Measurements from ENCODE around the gene BTF3. TPM values are rescaled to one million over a fixed set of nuclear protein-coding genes. Genes with fewer than 3 reads are reported as not detected.

BTF3 gene
- total and polyA plus RNA-seq, 2 of the 13 experiments (the other 11 are each of a cell fraction or from before 2014, with no cell fraction given) = 557 to 698 TPM

DNA sequence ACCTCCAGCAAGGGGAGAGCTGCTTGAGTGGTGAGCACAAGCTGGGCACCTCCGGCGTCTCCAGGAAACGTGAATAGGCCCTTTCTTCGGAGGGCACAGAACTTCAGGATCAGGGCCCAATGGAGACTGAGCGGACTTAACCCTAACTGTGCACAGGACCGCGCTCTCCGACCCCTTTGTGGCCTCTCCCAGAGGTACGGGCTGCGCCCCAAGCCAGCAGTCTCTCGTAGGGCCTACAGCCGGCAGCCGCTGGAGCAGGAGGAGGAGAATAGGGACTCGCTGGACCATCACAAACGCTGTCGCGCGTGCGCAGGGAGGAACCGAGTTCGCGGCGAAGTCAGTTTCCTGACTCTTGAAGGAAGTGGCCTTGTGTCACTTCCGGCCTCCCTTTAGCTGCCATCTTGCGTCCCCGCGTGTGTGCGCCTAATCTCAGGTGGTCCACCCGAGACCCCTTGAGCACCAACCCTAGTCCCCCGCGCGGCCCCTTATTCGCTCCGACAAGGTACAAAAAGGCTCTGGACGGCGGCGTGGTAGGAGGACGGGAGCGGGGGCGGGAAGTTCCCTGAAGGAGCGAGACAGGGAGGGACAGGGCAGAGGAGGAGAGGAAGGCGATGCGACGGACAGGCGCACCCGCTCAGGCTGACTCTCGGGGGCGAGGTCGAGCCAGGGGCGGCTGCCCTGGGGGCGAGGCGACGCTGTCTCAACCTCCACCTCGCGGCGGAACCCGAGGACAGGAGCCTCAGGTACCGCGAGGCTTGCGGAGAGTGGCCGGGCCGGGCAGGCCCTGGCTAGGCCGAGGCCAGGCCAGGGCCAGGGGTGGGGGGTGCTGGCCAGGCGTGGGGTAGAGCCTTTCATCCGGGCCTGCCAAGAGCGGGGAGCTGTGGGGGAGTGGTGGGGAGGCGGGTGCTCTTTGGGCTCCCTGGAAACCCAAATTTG is at the start of gene BTF3 (continued):
- TF ChIP-seq, protein P1, sequence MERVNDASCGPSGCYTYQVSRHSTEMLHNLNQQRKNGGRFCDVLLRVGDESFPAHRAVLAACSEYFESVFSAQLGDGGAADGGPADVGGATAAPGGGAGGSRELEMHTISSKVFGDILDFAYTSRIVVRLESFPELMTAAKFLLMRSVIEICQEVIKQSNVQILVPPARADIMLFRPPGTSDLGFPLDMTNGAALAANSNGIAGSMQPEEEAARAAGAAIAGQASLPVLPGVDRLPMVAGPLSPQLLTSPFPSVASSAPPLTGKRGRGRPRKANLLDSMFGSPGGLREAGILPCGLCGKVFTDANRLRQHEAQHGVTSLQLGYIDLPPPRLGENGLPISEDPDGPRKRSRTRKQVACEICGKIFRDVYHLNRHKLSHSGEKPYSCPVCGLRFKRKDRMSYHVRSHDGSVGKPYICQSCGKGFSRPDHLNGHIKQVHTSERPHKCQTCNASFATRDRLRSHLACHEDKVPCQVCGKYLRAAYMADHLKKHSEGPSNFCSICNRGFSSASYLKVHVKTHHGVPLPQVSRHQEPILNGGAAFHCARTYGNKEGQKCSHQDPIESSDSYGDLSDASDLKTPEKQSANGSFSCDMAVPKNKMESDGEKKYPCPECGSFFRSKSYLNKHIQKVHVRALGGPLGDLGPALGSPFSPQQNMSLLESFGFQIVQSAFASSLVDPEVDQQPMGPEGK (CRISPR knock-in tag; IDR thresholded peaks at IDR 0.05) = no peak
- TF ChIP-seq ZNF101 (CRISPR knock-in tag; IDR thresholded peaks at IDR 0.05; ENCODE audit: borderline replicate concordance, low read depth) = peak; percentile 71; the same call in 1 of the 2 replicates
- TF ChIP-seq, protein P2, sequence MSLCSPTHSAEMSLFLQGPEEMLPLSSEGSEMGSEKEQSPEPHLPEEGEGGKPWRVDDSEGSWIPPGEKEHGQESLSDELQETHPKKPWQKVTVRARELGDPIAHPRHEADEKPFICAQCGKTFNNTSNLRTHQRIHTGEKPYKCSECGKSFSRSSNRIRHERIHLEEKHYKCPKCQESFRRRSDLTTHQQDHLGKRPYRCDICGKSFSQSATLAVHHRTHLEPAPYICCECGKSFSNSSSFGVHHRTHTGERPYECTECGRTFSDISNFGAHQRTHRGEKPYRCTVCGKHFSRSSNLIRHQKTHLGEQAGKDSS (CRISPR knock-in tag; IDR thresholded peaks at IDR 0.05; ENCODE audit: borderline replicate concordance, low read depth) = peak; percentile 76
- peak; percentile 96 for TF ChIP-seq ZNF619 (CRISPR knock-in tag; IDR thresholded peaks at IDR 0.05)
- TF ChIP-seq ZNF251 (CRISPR knock-in tag; IDR thresholded peaks at IDR 0.05) = no peak
- peak; percentile 88 for TF ChIP-seq THAP11 (CRISPR knock-in tag; IDR thresholded peaks at IDR 0.05)
- TF ChIP-seq, protein P3, sequence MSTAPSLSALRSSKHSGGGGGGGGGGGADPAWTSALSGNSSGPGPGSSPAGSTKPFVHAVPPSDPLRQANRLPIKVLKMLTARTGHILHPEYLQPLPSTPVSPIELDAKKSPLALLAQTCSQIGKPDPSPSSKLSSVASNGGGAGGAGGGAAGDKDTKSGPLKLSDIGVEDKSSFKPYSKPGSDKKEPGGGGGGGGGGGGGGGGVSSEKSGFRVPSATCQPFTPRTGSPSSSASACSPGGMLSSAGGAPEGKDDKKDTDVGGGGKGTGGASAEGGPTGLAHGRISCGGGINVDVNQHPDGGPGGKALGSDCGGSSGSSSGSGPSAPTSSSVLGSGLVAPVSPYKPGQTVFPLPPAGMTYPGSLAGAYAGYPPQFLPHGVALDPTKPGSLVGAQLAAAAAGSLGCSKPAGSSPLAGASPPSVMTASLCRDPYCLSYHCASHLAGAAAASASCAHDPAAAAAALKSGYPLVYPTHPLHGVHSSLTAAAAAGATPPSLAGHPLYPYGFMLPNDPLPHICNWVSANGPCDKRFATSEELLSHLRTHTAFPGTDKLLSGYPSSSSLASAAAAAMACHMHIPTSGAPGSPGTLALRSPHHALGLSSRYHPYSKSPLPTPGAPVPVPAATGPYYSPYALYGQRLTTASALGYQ (CRISPR knock-in tag; IDR thresholded peaks at IDR 0.05) = peak; percentile 71; the same call in 1 of the 2 replicates
- TF ChIP-seq, protein P4, sequence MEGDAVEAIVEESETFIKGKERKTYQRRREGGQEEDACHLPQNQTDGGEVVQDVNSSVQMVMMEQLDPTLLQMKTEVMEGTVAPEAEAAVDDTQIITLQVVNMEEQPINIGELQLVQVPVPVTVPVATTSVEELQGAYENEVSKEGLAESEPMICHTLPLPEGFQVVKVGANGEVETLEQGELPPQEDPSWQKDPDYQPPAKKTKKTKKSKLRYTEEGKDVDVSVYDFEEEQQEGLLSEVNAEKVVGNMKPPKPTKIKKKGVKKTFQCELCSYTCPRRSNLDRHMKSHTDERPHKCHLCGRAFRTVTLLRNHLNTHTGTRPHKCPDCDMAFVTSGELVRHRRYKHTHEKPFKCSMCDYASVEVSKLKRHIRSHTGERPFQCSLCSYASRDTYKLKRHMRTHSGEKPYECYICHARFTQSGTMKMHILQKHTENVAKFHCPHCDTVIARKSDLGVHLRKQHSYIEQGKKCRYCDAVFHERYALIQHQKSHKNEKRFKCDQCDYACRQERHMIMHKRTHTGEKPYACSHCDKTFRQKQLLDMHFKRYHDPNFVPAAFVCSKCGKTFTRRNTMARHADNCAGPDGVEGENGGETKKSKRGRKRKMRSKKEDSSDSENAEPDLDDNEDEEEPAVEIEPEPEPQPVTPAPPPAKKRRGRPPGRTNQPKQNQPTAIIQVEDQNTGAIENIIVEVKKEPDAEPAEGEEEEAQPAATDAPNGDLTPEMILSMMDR (CRISPR knock-in tag; IDR thresholded peaks at IDR 0.05) = peak; percentile 34
- TF ChIP-seq, protein P5, sequence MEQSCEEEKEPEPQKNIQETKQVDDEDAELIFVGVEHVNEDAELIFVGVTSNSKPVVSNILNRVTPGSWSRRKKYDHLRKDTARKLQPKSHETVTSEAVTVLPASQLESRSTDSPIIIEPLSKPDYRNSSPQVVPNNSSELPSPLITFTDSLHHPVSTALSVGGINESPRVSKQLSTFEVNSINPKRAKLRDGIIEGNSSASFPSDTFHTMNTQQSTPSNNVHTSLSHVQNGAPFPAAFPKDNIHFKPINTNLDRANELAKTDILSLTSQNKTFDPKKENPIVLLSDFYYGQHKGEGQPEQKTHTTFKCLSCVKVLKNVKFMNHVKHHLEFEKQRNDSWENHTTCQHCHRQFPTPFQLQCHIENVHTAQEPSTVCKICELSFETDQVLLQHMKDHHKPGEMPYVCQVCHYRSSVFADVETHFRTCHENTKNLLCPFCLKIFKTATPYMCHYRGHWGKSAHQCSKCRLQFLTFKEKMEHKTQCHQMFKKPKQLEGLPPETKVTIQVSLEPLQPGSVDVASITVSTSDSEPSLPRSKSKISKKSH (CRISPR knock-in tag; IDR thresholded peaks at IDR 0.05; ENCODE audit: borderline replicate concordance) = peak; percentile 56; the same call in 1 of the 2 replicates
- TF ChIP-seq IKZF4 (CRISPR knock-in tag; IDR thresholded peaks at IDR 0.05; ENCODE audit: borderline replicate concordance, low read depth, not compliant biosample characterization) = peak; percentile 30
- no peak for TF ChIP-seq EP300 (IDR thresholded peaks at IDR 0.05; ENCODE audit: low read depth in 2 of 2, low read length in 2 of 2)
- TF ChIP-seq EP300 (CRISPR knock-in tag; IDR thresholded peaks at IDR 0.05; ENCODE audit: borderline replicate concordance) = no peak
- no peak for TF ChIP-seq SOX6 (IDR thresholded peaks at IDR 0.05)
- TF ChIP-seq SOX6 (CRISPR knock-in tag; IDR thresholded peaks at IDR 0.05) = peak; percentile 48
- no peak for TF ChIP-seq RFX1 (IDR thresholded peaks at IDR 0.05)
- TF ChIP-seq RAD51 (IDR thresholded peaks at IDR 0.05; ENCODE audit: borderline replicate concordance) = no peak
- no peak for TF ChIP-seq FOXP1 (IDR thresholded peaks at IDR 0.05)
- no peak for TF ChIP-seq FOXP1 (CRISPR knock-in tag; IDR thresholded peaks at IDR 0.05)
- no peak for TF ChIP-seq ZNF326 (CRISPR knock-in tag; IDR thresholded peaks at IDR 0.05; ENCODE audit: borderline replicate concordance)
